Loucy (cell line): ENCODE results near the gene CD80.

Source experiments
- EZH2phosphoT487 ChIP-seq: fragments of 200-600 bp; IDR thresholded peaks from 2 replicates; pipeline ENCODE4 v1.6.1; 2018; ENCODE audit warnings: antibody characterized with exemption, mild to moderate bottlenecking, moderate library complexity, borderline replicate concordance
- TF ChIP-seq, protein P1 (sequence below): fragments of 200-600 bp; sonication (generic); conservative IDR thresholded peaks from 2 replicates; pipeline ENCODE4 v1.5.1; 2014; ENCODE audit warnings: mild to moderate bottlenecking, antibody characterized with exemption, low read length

GRCh38 chr3:119560160-119560559 is 746 bp upstream of the CD80 start:
- TF ChIP-seq, protein P1, sequence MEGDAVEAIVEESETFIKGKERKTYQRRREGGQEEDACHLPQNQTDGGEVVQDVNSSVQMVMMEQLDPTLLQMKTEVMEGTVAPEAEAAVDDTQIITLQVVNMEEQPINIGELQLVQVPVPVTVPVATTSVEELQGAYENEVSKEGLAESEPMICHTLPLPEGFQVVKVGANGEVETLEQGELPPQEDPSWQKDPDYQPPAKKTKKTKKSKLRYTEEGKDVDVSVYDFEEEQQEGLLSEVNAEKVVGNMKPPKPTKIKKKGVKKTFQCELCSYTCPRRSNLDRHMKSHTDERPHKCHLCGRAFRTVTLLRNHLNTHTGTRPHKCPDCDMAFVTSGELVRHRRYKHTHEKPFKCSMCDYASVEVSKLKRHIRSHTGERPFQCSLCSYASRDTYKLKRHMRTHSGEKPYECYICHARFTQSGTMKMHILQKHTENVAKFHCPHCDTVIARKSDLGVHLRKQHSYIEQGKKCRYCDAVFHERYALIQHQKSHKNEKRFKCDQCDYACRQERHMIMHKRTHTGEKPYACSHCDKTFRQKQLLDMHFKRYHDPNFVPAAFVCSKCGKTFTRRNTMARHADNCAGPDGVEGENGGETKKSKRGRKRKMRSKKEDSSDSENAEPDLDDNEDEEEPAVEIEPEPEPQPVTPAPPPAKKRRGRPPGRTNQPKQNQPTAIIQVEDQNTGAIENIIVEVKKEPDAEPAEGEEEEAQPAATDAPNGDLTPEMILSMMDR: no peak
- no peak for TF ChIP-seq EZH2phosphoT487
